Endodermal cell (in vitro differentiated cells): ENCODE measurements around the gene NT5DC1. TPM values are rescaled to one million over a fixed set of nuclear protein-coding genes. Genes with fewer than 3 reads are reported as not detected.

Experiments used
- DNase-seq: peaks from one replicate; pipeline ENCODE4 v3.0.0-alpha.2; 2017
- H3K27ac ChIP-seq: 2 replicates; pipeline ENCODE4 v1.5.1; 2013; ENCODE audit warnings: mild to moderate bottlenecking, low read depth, low read length, moderate library complexity
- H3K27me3 ChIP-seq: 2 replicates; pipeline ENCODE4 v1.6.1; 2013; ENCODE audit warnings: mild to moderate bottlenecking, low read length, moderate library complexity; ENCODE audit not compliant: insufficient read depth, control insufficient read depth, poor library complexity, severe bottlenecking
- H3K36me3 ChIP-seq: 2 replicates; pipeline ENCODE4 v1.7.0; 2013; ENCODE audit warnings: mild to moderate bottlenecking, low read length, moderate library complexity; ENCODE audit not compliant: control insufficient read depth, insufficient read depth
- H3K4me1 ChIP-seq: one replicate; pipeline ENCODE4 v1.7.0; 2013; ENCODE audit warnings: low read length; ENCODE audit not compliant: control insufficient read depth, insufficient read depth
- H3K4me3 ChIP-seq: 2 replicates; pipeline ENCODE4 v1.5.1; 2013; ENCODE audit warnings: mild to moderate bottlenecking, low read length, moderate library complexity
- H3K9ac ChIP-seq: 2 replicates; pipeline ENCODE4 v1.6.1; 2013; ENCODE audit warnings: mild to moderate bottlenecking, low read length, moderate library complexity; ENCODE audit not compliant: poor library complexity, severe bottlenecking; ENCODE audit errors: extremely low read depth
- H3K9me3 ChIP-seq: 2 replicates; pipeline ENCODE4 v1.6.1; 2013; ENCODE audit warnings: mild to moderate bottlenecking, low read length, moderate library complexity; ENCODE audit not compliant: control insufficient read depth
- H3K27ac Mint-ChIP-seq: 2 replicates; pipeline ENCODE4 v1.8.0; 2020; ENCODE audit warnings: mixed read lengths
- H3K27me3 Mint-ChIP-seq: 2 replicates; pipeline ENCODE4 v1.8.0; 2021; ENCODE audit warnings: mild to moderate bottlenecking, mixed read lengths; ENCODE audit not compliant: insufficient read depth
- H3K36me3 Mint-ChIP-seq: 2 replicates; pipeline ENCODE4 v1.8.0; 2020; ENCODE audit warnings: low read depth, mixed read lengths
- H3K4me1 Mint-ChIP-seq: 2 replicates; pipeline ENCODE4 v1.8.0; 2020; ENCODE audit warnings: mixed read lengths
- H3K4me3 Mint-ChIP-seq: 2 replicates; pipeline ENCODE4 v1.8.0; 2020; ENCODE audit warnings: mild to moderate bottlenecking, moderate library complexity, mixed read lengths
- H3K9me3 Mint-ChIP-seq: 2 replicates; pipeline ENCODE4 v1.8.0; 2020; ENCODE audit warnings: mild to moderate bottlenecking, mixed read lengths
- WGBS, 2 experiments: methylation state at CpG; one replicate each; pipeline versions ENCODE4 v1.1.5 to v1.1.7; 2013; ENCODE audit warnings: missing lambda C conversion rate in 2 of 2, mixed read lengths in 1 of 2; ENCODE audit not compliant: insufficient coverage in 1 of 2, insufficient read length in 1 of 2; 5-methylcytosine and 5-hydroxymethylcytosine counted together
- total RNA-seq, 2 donors: library from RNA; stranded (reverse); fragmentation: NEBNext Ultra II Directional in 1 of 2; extraction: Animal tissue kit (Norgen Biotek cat#: 25700) in 1 of 2; gene quantifications; 2 replicates in 1 of 2; 3 replicates in 1 of 2; pipeline ENCODE4 v1.2.1, GENCODE V29; 2021
- TF ChIP-seq, protein P1 (sequence below): fragments of 200-600 bp; sonication (generic); conservative IDR thresholded peaks from 2 replicates; pipeline ENCODE4 v1.5.0; 2021; ENCODE audit warnings: antibody characterized with exemption, mild to moderate bottlenecking

NT5DC1 gene
- total RNA-seq, 2 donors from 2014 or later = 83.0 to 136 TPM

- Mint-ChIP-seq H3K27ac (no peak overlapping the region), H3K27me3 (no peaks in the 10 kb centered on the region), H3K36me3 (peaks cover 64% of the 10 kb centered on the region), H3K4me1 (peaks cover 40% of the 10 kb centered on the region), H3K9me3 (no peaks in the 10 kb centered on the region), H3K4me3 (no peak overlapping the region)
- no peak overlapping the region for H3K4me3 ChIP-seq
- WGBS, 2 experiments = 97 to 100% methylated on average over 2 of the region's 2 CpGs
- TF ChIP-seq, protein P1, sequence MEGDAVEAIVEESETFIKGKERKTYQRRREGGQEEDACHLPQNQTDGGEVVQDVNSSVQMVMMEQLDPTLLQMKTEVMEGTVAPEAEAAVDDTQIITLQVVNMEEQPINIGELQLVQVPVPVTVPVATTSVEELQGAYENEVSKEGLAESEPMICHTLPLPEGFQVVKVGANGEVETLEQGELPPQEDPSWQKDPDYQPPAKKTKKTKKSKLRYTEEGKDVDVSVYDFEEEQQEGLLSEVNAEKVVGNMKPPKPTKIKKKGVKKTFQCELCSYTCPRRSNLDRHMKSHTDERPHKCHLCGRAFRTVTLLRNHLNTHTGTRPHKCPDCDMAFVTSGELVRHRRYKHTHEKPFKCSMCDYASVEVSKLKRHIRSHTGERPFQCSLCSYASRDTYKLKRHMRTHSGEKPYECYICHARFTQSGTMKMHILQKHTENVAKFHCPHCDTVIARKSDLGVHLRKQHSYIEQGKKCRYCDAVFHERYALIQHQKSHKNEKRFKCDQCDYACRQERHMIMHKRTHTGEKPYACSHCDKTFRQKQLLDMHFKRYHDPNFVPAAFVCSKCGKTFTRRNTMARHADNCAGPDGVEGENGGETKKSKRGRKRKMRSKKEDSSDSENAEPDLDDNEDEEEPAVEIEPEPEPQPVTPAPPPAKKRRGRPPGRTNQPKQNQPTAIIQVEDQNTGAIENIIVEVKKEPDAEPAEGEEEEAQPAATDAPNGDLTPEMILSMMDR = no peak
- DNase-seq = no peak
- no peak overlapping the region for H3K27ac ChIP-seq
- peaks cover 20% of the 10 kb centered on the region for H3K4me1 ChIP-seq
- H3K9ac ChIP-seq = no peak overlapping the region
- no peaks in the 10 kb centered on the region for H3K27me3 ChIP-seq
- no peaks in the 10 kb centered on the region for H3K9me3 ChIP-seq
- peaks cover 80% of the 10 kb centered on the region for H3K36me3 ChIP-seq
Observed at GRCh38 chr6:116113386-116113785, 12.7 kb downstream of the NT5DC1 start.

DNA sequence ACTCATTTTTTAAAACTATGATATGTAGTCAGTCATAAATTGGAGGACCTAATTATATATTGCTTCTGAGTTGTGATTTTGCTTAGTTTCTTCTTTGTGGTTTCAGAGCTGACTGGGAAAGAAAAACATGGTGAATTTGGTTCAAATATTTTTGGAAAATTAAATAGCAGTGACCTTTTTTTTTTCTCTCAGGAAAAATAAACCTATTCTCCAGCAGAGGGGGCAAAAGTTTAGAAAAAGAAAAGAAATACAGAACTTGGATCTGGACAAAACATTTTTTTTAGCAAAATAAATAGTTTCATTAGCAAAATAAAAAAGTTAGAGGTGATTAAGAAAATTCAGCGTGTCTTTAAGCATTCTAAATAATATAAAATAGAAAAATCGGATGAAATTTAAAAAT is 15.1 kb downstream of the NT5DC1 start:
- Mint-ChIP-seq H3K4me1 (peaks cover 21% of the 10 kb centered on the region), H3K36me3 (peaks cover 58% of the 10 kb centered on the region), H3K9me3 (no peaks in the 10 kb centered on the region), H3K4me3 (no peak overlapping the region), H3K27ac (no peak overlapping the region), H3K27me3 (no peaks in the 10 kb centered on the region)
- DNase-seq = no peak
- no CpG with 5 or more reads among the region's 2 CpGs for WGBS, 2 experiments
- Histone ChIP-seq H3K4me3 (no peak overlapping the region), H3K27ac (no peak overlapping the region), H3K27me3 (no peaks in the 10 kb centered on the region), H3K4me1 (peaks cover 19% of the 10 kb centered on the region), H3K9ac (no peak overlapping the region), H3K9me3 (no peaks in the 10 kb centered on the region), H3K36me3 (peaks cover 88% of the 10 kb centered on the region)
- TF ChIP-seq, protein P1 = peak; percentile 76

- Mint-ChIP-seq H3K4me3 (no peak overlapping the region), H3K9me3 (no peaks in the 10 kb centered on the region), H3K36me3 (peaks cover 49% of the 10 kb centered on the region), H3K4me1 (no peaks in the 10 kb centered on the region), H3K27me3 (no peaks in the 10 kb centered on the region), H3K27ac (no peak overlapping the region)
- Histone ChIP-seq H3K4me3 (no peak overlapping the region), H3K9me3 (no peaks in the 10 kb centered on the region), H3K27me3 (no peaks in the 10 kb centered on the region), H3K36me3 (peaks cover 77% of the 10 kb centered on the region), H3K4me1 (peaks cover under 1% of the 10 kb centered on the region), H3K27ac (no peak overlapping the region), H3K9ac (no peak overlapping the region)
- no peak for DNase-seq
- TF ChIP-seq, protein P1 = no peak
Observed at GRCh38 chr6:116118608-116119007, 18.0 kb downstream of the NT5DC1 start.
